NK-92 treated with Interleukin-12 subunit alpha and Interleukin-12 subunit beta, amount 100 ng/mL, for 24 hours (cell line): ENCODE measurements around the gene OR51D1.

Experiments used
- DNase-seq: peaks from one replicate; lab custom pipeline; 2025; lab: John Stamatoyannopoulos, UW

OR51D1 gene

GRCh38 chr11:4636962-4637661 lies at the start of gene OR51D1:
OR51D1 (plus strand) TSS chr11:4637477; CDS start chr11:4639791, 2,314 bp downstream.
- peak; percentile 19 for DNase-seq

- no peak for DNase-seq
These were observed 48.3 kb upstream of the OR51D1 start for GRCh38 chr11:4589017-4589416.

- no peak for DNase-seq
These were observed 43.5 kb upstream of the OR51D1 start, which contains the start of gene OR52I1 for GRCh38 chr11:4593739-4594138. OR52I1 (plus strand) TSS chr11:4594039; CDS start chr11:4594039, 0 bp downstream.

- no peak for DNase-seq
These were observed 32.2 kb upstream of the OR51D1 start for GRCh38 chr11:4605057-4605456.

- no peak for DNase-seq
These were observed 30.9 kb upstream of the OR51D1 start for GRCh38 chr11:4606231-4607015.

- no peak for DNase-seq
These were observed 30.2 kb upstream of the OR51D1 start for GRCh38 chr11:4607096-4607495.

GRCh38 chr11:4607781-4608666 lies 29.3 kb upstream of the OR51D1 start, which contains the start of gene TRIM68:
TRIM68 (minus strand) TSS chr11:4608231; CDS start chr11:4605504, 2,727 bp downstream.
- peak; percentile 92 for DNase-seq

- no peak for DNase-seq
These were observed 26.9 kb upstream of the OR51D1 start for GRCh38 chr11:4610258-4610935.

- DNase-seq, result no peak
These were observed 25.3 kb upstream of the OR51D1 start for GRCh38 chr11:4611986-4612385.

- no peak for DNase-seq
These were observed 21.3 kb upstream of the OR51D1 start for GRCh38 chr11:4615856-4616444.

- no peak for DNase-seq
These were observed 17.8 kb upstream of the OR51D1 start for GRCh38 chr11:4619514-4619913.

- peak; percentile 49 for DNase-seq
These were observed 10.8 kb upstream of the OR51D1 start for GRCh38 chr11:4626207-4627099.

- DNase-seq, result no peak
These were observed 1.1 kb upstream of the OR51D1 start for GRCh38 chr11:4636136-4636535.

GRCh38 chr11:4637662-4638047 lies 378 bp downstream of the OR51D1 start:
- DNase-seq, result no peak

GRCh38 chr11:4639931-4640330 lies 2.7 kb downstream of the OR51D1 start:
- no peak for DNase-seq

- no peak for DNase-seq
These were observed 4.2 kb downstream of the OR51D1 start for GRCh38 chr11:4641501-4641900.

- no peak for DNase-seq
These were observed 4.8 kb downstream of the OR51D1 start for GRCh38 chr11:4642043-4642442.

- no peak for DNase-seq
These were observed 5.8 kb downstream of the OR51D1 start for GRCh38 chr11:4643076-4643475.

GRCh38 chr11:4643682-4644081 lies 6.4 kb downstream of the OR51D1 start, which contains the start of gene OR51E1:
OR51E1 (plus strand) TSS chr11:4643982; CDS start chr11:4652527, 8,545 bp downstream.
- no peak for DNase-seq

GRCh38 chr11:4644233-4644632 lies 7.0 kb downstream of the OR51D1 start:
- no peak for DNase-seq
